Dermis blood vessel endothelial cell (primary cell): Measurements from ENCODE around the gene OR6J1. TPM values are rescaled to one million over a fixed set of nuclear protein-coding genes. Genes with fewer than 3 reads are reported as not detected.

Experiments used
- total RNA-seq: library from RNA; depleted of rRNA; stranded (reverse); fragments of >200 nt; gene quantifications from 2 replicates; pipeline ENCODE4 v1.2.3, GENCODE V29; 2014

The OR6J1 gene
- total RNA-seq, 1 donor from 2014 or later: not detected

Other genes with a start within 250 kb of the OR6J1 start
- gene DAD1, start 55.1 kb downstream of the OR6J1 start, total RNA-seq: 270 and 389 TPM in 2 replicates
- 14.3 and 19.3 TPM in 2 replicates for gene ABHD4, start 46.1 kb downstream of the OR6J1 start, total RNA-seq
- gene OXA1L, start 122.3 kb upstream of the OR6J1 start, total RNA-seq: 48.8 and 70.6 TPM in 2 replicates
- 4.8 and 8.3 TPM in 2 replicates for gene SLC7A7, start 171.1 kb upstream of the OR6J1 start, total RNA-seq
- gene MRPL52, start 185.5 kb upstream of the OR6J1 start, total RNA-seq: 30.1 and 38.1 TPM in 2 replicates
- gene MMP14, start 192.2 kb upstream of the OR6J1 start, total RNA-seq: 73.3 and 138 TPM in 2 replicates
- 59.4 and 126 TPM in 2 replicates for gene LRP10, start 227.4 kb upstream of the OR6J1 start, total RNA-seq
- 0.09 TPM in 1 of 2 replicates, not detected in the other for gene REM2, start 238.9 kb upstream of the OR6J1 start, total RNA-seq